Thoracic aorta (tissue), 2 donors: Measurements from ENCODE around the gene BET1L. TPM values are rescaled to one million over a fixed set of nuclear protein-coding genes. Genes with fewer than 3 reads are reported as not detected.

Source experiments
- ATAC-seq: fragments of 150-250 bp; one replicate; pipeline ENCODE4 v1.8.0; 2017; ENCODE audit warnings: low read depth; ENCODE audit not compliant: insufficient number of reproducible peaks, low FRiP score
- DNase-seq: peaks from one replicate; pipeline ENCODE4 v3.0.0-alpha.2; 2020; ENCODE audit warnings: low spot score
- H3K27ac ChIP-seq, 2 donors: fragments of 200-600 bp; sonication (generic); 1 replicate in 1 of 2; 2 replicates in 1 of 2; pipeline ENCODE4 v1.5.1; 2016; ENCODE audit warnings: mild to moderate bottlenecking in 2 of 2, moderate library complexity in 2 of 2
- H3K27me3 ChIP-seq: fragments of 200-600 bp; sonication (generic); replicated peaks from 2 replicates; pipeline ENCODE4 v1.6.0; 2016; ENCODE audit warnings: mild to moderate bottlenecking; ENCODE audit not compliant: insufficient read depth
- H3K36me3 ChIP-seq: fragments of 200-600 bp; sonication (generic); one replicate; pipeline ENCODE4 v1.5.1; 2016
- H3K4me1 ChIP-seq, 2 donors: fragments of 200-600 bp; sonication (generic); 1 replicate in 1 of 2; 2 replicates in 1 of 2; pipeline versions ENCODE4 v1.5.1 to v1.6.0; 2016; ENCODE audit warnings: low read depth in 2 of 2, mild to moderate bottlenecking in 1 of 2; ENCODE audit not compliant: control insufficient read depth in 1 of 2
- H3K4me3 ChIP-seq: fragments of 200-600 bp; sonication (generic); 2 replicates; pipeline ENCODE4 v1.5.1; 2016; ENCODE audit warnings: mild to moderate bottlenecking
- H3K9me3 ChIP-seq: fragments of 200-600 bp; sonication (generic); 2 replicates; pipeline ENCODE4 v1.5.1; 2016
- CTCF ChIP-seq: fragments of 200-600 bp; sonication (generic); IDR thresholded peaks from one replicate; pipeline ENCODE4 v1.5.1; 2019; ENCODE audit warnings: antibody characterized with exemption
- total RNA-seq, 2 donors: library from RNA; depleted of rRNA; stranded (reverse); fragments of >200 nt; gene quantifications; one replicate each; pipeline versions ENCODE4 v1.1.0 to v1.2.3, GENCODE V29; 2016

Gene BET1L
- total RNA-seq, 2 donors from 2014 or later = 38.7 to 42.7 TPM

- no peaks in the 10 kb centered on the region for H3K9me3 ChIP-seq
- TF ChIP-seq CTCF = peak; percentile 31
- ATAC-seq = peak; percentile 59
Measured at GRCh38 chr11:235997-236773, 29.0 kb upstream of the BET1L start, which contains the start of gene SIRT3. TSS of gene SIRT3 (minus strand) at chr11:236342. CDS start at chr11:236328, 14 bp downstream.

GRCh38 chr11:235609-235996 lies 28.4 kb upstream of the BET1L start:
- no peak for ATAC-seq
- Histone ChIP-seq H3K36me3 (no peaks in the 10 kb centered on the region), H3K9me3 (no peaks in the 10 kb centered on the region), H3K4me3 (peak overlapping the region; percentile 100), H3K27ac (peak overlapping the region; percentile 71 to 95), H3K27me3 (no peaks in the 10 kb centered on the region), H3K4me1 (peaks cover 20 to 27% of the 10 kb centered on the region in 2 donors)
- no peak for DNase-seq
- TF ChIP-seq CTCF = no peak

More at GRCh38 chr11:235997-236773, 29.0 kb upstream of the BET1L start, which contains the start of gene SIRT3:
- Histone ChIP-seq H3K4me3 (peak within 1 kb of the TSS; percentile 100), H3K27ac (peak within 1 kb of the TSS; percentile 95 to 97), H3K27me3 (no peaks in the 10 kb centered on the region), H3K4me1 (peaks cover 20 to 27% of the 10 kb centered on the region in 2 donors), H3K36me3 (peaks cover 4% of the 10 kb centered on the region)
- DNase-seq = peak; percentile 19

GRCh38 chr11:235180-235579 lies 28.0 kb upstream of the BET1L start:
- Histone ChIP-seq H3K9me3 (no peaks in the 10 kb centered on the region), H3K27me3 (no peaks in the 10 kb centered on the region), H3K4me3 (peak overlapping the region; percentile 100), H3K27ac (peak overlapping the region in 1 of 2 donors; percentile 95), H3K36me3 (no peaks in the 10 kb centered on the region), H3K4me1 (peaks cover 20 to 24% of the 10 kb centered on the region in 2 donors)
- TF ChIP-seq CTCF = no peak
- DNase-seq = no peak
- ATAC-seq = no peak

- H3K4me1 ChIP-seq = peaks cover 13 to 15% of the 10 kb centered on the region in 2 donors
- TF ChIP-seq CTCF = no peak
- no peak overlapping the region for H3K27ac ChIP-seq
- no peak overlapping the region for H3K4me3 ChIP-seq
- no peaks in the 10 kb centered on the region for H3K9me3 ChIP-seq
- no peaks in the 10 kb centered on the region for H3K36me3 ChIP-seq
- ATAC-seq = no peak
- no peaks in the 10 kb centered on the region for H3K27me3 ChIP-seq
- no peak for DNase-seq
Measured at GRCh38 chr11:232783-233565, 25.8 kb upstream of the BET1L start.

GRCh38 chr11:230431-230830 lies 23.2 kb upstream of the BET1L start:
- no peaks in the 10 kb centered on the region for H3K27me3 ChIP-seq
- no peak for ATAC-seq
- TF ChIP-seq CTCF = no peak
- H3K27ac ChIP-seq = no peak overlapping the region
- H3K4me1 ChIP-seq = peaks cover 5% of the 10 kb centered on the region in 2 donors
- H3K9me3 ChIP-seq = no peaks in the 10 kb centered on the region
- no peak overlapping the region for H3K4me3 ChIP-seq
- DNase-seq = no peak
- H3K36me3 ChIP-seq = no peaks in the 10 kb centered on the region
